Ascending aorta (tissue), 2 donors: Measurements from ENCODE around the gene LMBRD1. TPM values are rescaled to one million over a fixed set of nuclear protein-coding genes. Genes with fewer than 3 reads are reported as not detected.
A peak's percentile ranks its signal among the peaks of the same experiment; 100 is the strongest.

ENCODE experiments used
- DNase-seq, 2 donors: peaks; one replicate each; pipeline ENCODE4 v3.0.0-alpha.2; 2019; ENCODE audit warnings: low spot score in 2 of 2
- H3K27ac ChIP-seq, 2 donors: fragments of 200-600 bp; sonication (generic); one replicate each; pipeline ENCODE4 v1.5.1; 2016 to 2017; ENCODE audit warnings: mild to moderate bottlenecking in 1 of 2
- H3K27me3 ChIP-seq: fragments of 200-600 bp; sonication (generic); one replicate; pipeline ENCODE4 v1.5.1; 2017
- H3K36me3 ChIP-seq, 2 donors: fragments of 200-600 bp; sonication (generic); one replicate each; pipeline ENCODE4 v1.5.1; 2016
- H3K4me1 ChIP-seq, 2 donors: fragments of 200-600 bp; sonication (generic); one replicate each; pipeline ENCODE4 v1.5.1; 2016 to 2017; ENCODE audit warnings: mild to moderate bottlenecking in 1 of 2
- H3K4me3 ChIP-seq, 2 donors: fragments of 200-600 bp; sonication (generic); one replicate each; pipeline ENCODE4 v1.5.1; 2016 to 2017; ENCODE audit warnings: mild to moderate bottlenecking in 1 of 2
- H3K9me3 ChIP-seq, 2 donors: fragments of 200-600 bp; sonication (generic); one replicate each; pipeline ENCODE4 v1.5.1; 2016
- CTCF ChIP-seq, 3 experiments: fragments of 200-600 bp in 2 of 3; fragments of 450-650 bp in 1 of 3; sonication (generic) in 2 of 3; IDR thresholded peaks; one replicate each; pipeline ENCODE4 v1.5.1; 2016 to 2019; ENCODE audit warnings: antibody characterized with exemption in 3 of 3, mild to moderate bottlenecking in 1 of 3, moderate library complexity in 1 of 3
- intact Hi-C: fragments of 100-400 bp; cut with DNase I; formaldehyde crosslinking; loops from one replicate; pipeline ENCODE4 v1.15.1; 2023
- total RNA-seq: library from RNA; depleted of rRNA; stranded (reverse); fragments of >200 nt; gene quantifications from one replicate; pipeline ENCODE4 v1.1.0, GENCODE V29; 2016

LMBRD1 gene
- total RNA-seq: 31.1 TPM

GRCh38 chr6:69796642-69797390, at the start of gene LMBRD1:
Gene LMBRD1 (minus strand): TSS chr6:69797010. CDS start chr6:69796881, 129 bp downstream.
- intact Hi-C loops: loop anchor here (5.0 to 10.0 kb wide), 4 partner anchors 70 to 1162 kb away; partner anchors contain the start of genes ADGRB3, COL19A1 and FAM135A

GRCh38 chr6:69846312-69846711, 49.5 kb upstream of the LMBRD1 start:
- no peak overlapping the region for H3K27ac ChIP-seq
- H3K27me3 ChIP-seq: no peaks in the 10 kb centered on the region
- DNase-seq: no peak
- H3K9me3 ChIP-seq: no peaks in the 10 kb centered on the region
- intact Hi-C loops: no loop called here
- no peak for TF ChIP-seq CTCF (IDR thresholded peaks at IDR 0.05)
- H3K4me1 ChIP-seq: no peaks in the 10 kb centered on the region
- H3K36me3 ChIP-seq: no peaks in the 10 kb centered on the region
- H3K4me3 ChIP-seq: no peak overlapping the region

More at GRCh38 chr6:69796642-69797390, at the start of gene LMBRD1:
- no peaks in the 10 kb centered on the region for H3K9me3 ChIP-seq
- peaks cover 0 to 8% of the 10 kb centered on the region in 2 donors for H3K4me1 ChIP-seq
- peak; percentile 93 to 99 for DNase-seq
- peak within 1 kb of the TSS; percentile 64 to 68 for H3K4me3 ChIP-seq
- H3K27ac ChIP-seq: peak within 1 kb of the TSS; percentile 90 to 91
- TF ChIP-seq CTCF (IDR thresholded peaks at IDR 0.05): peak; percentile 67 to 70 (median 67)
- no peaks in the 10 kb centered on the region for H3K36me3 ChIP-seq
- no peaks in the 10 kb centered on the region for H3K27me3 ChIP-seq

- intact Hi-C loops: no loop called here
- Histone ChIP-seq H3K36me3 (no peaks in the 10 kb centered on the region), H3K27me3 (no peaks in the 10 kb centered on the region), H3K4me3 (no peak overlapping the region), H3K27ac (no peak overlapping the region), H3K4me1 (no peaks in the 10 kb centered on the region), H3K9me3 (no peaks in the 10 kb centered on the region)
- no peak for DNase-seq
- no peak for TF ChIP-seq CTCF (IDR thresholded peaks at IDR 0.05)
Observed at GRCh38 chr6:69843189-69843588, 46.4 kb upstream of the LMBRD1 start.

GRCh38 chr6:69841862-69842261, 45.1 kb upstream of the LMBRD1 start:
- no peak overlapping the region for H3K27ac ChIP-seq
- DNase-seq: no peak
- no peak for TF ChIP-seq CTCF (IDR thresholded peaks at IDR 0.05)
- no peak overlapping the region for H3K4me3 ChIP-seq
- intact Hi-C loops: no loop called here
- H3K4me1 ChIP-seq: no peaks in the 10 kb centered on the region
- no peaks in the 10 kb centered on the region for H3K36me3 ChIP-seq
- no peaks in the 10 kb centered on the region for H3K9me3 ChIP-seq
- H3K27me3 ChIP-seq: no peaks in the 10 kb centered on the region

GRCh38 chr6:69835414-69836179, 38.8 kb upstream of the LMBRD1 start:
- no peaks in the 10 kb centered on the region for H3K36me3 ChIP-seq
- H3K27me3 ChIP-seq: no peaks in the 10 kb centered on the region
- no peak overlapping the region for H3K4me3 ChIP-seq
- intact Hi-C loops: loop anchor here (1.0 kb wide), 1 partner anchor 273 kb away; no protein-coding TSS in a partner anchor
- H3K4me1 ChIP-seq: no peaks in the 10 kb centered on the region
- H3K9me3 ChIP-seq: no peaks in the 10 kb centered on the region
- no peak for DNase-seq
- TF ChIP-seq CTCF (IDR thresholded peaks at IDR 0.05): peak; percentile 46 to 88 (median 88)
- H3K27ac ChIP-seq: no peak overlapping the region
